DOHH2 (cell line): ENCODE results near the gene ZBTB46.

Experiments used
- H3F3A ChIP-seq: fragments of 200-600 bp; sonication (generic), shearing (Covaris generic); 2 replicates; pipeline ENCODE4 v1.6.0; 2016; ENCODE audit warnings: antibody characterized with exemption, mild to moderate bottlenecking; ENCODE audit not compliant: control insufficient read depth, insufficient read depth
- H3K27ac ChIP-seq: fragments of 200-600 bp; sonication (generic); 2 replicates; pipeline ENCODE4 v1.5.1; 2014; ENCODE audit warnings: low read depth, mild to moderate bottlenecking, low read length, moderate library complexity
- H3K27me3 ChIP-seq: fragments of 200-600 bp; sonication (generic); 2 replicates; pipeline ENCODE4 v1.6.1; 2014; ENCODE audit warnings: mild to moderate bottlenecking, low read length, mixed read lengths; ENCODE audit not compliant: control insufficient read depth
- H3K36me3 ChIP-seq: fragments of 200-600 bp; sonication (generic); 2 replicates; pipeline ENCODE4 v1.6.1; 2014; ENCODE audit warnings: mild to moderate bottlenecking, low read length, moderate library complexity, mixed read lengths; ENCODE audit not compliant: control insufficient read depth
- H3K4me1 ChIP-seq: fragments of 200-600 bp; sonication (generic); 2 replicates; pipeline ENCODE4 v1.6.1; 2014; ENCODE audit warnings: mild to moderate bottlenecking, low read length, mixed read lengths; ENCODE audit not compliant: control insufficient read depth
- H3K4me2 ChIP-seq: fragments of 200-600 bp; sonication (generic); 2 replicates; pipeline ENCODE4 v1.6.0; 2014; ENCODE audit warnings: mild to moderate bottlenecking, low read length, moderate library complexity
- H3K4me3 ChIP-seq: fragments of 200-600 bp; sonication (generic); 2 replicates; pipeline ENCODE4 v1.5.1; 2014; ENCODE audit warnings: mild to moderate bottlenecking, low read length, mixed read lengths
- H3K79me2 ChIP-seq: fragments of 200-600 bp; sonication (generic); 2 replicates; pipeline ENCODE4 v1.6.1; 2014; ENCODE audit warnings: mild to moderate bottlenecking, low read length, mixed read lengths; ENCODE audit not compliant: control insufficient read depth
- H3K9me2 ChIP-seq: fragments of 200-600 bp; sonication (generic); replicated peaks from 2 replicates; pipeline ENCODE4 v1.6.1; 2014; ENCODE audit warnings: mild to moderate bottlenecking, low read length, mixed read lengths; ENCODE audit not compliant: control insufficient read depth
- H3K9me3 ChIP-seq: fragments of 200-600 bp; sonication (generic); 2 replicates; pipeline ENCODE4 v1.6.1; 2014; ENCODE audit warnings: antibody characterized with exemption, low read length, mixed read lengths; ENCODE audit not compliant: control insufficient read depth, insufficient read depth
- H4K20me1 ChIP-seq: fragments of 200-600 bp; sonication (generic); 2 replicates; pipeline ENCODE4 v1.6.0; 2014; ENCODE audit warnings: low read depth, mild to moderate bottlenecking, antibody characterized with exemption, low read length, moderate library complexity; ENCODE audit not compliant: control insufficient read depth, insufficient read depth
- CTCF ChIP-seq: fragments of 200-600 bp; sonication (generic); IDR thresholded peaks from one replicate; pipeline ENCODE4 v1.5.1; 2014; ENCODE audit warnings: antibody characterized with exemption, mild to moderate bottlenecking, low read depth, low read length; ENCODE audit not compliant: poor library complexity, severe bottlenecking
- EZH2phosphoT487 ChIP-seq: fragments of 200-600 bp; sonication (generic); IDR thresholded peaks from 2 replicates; pipeline ENCODE4 v1.6.1; 2017; ENCODE audit warnings: borderline replicate concordance, mild to moderate bottlenecking, antibody characterized with exemption, low read length, moderate library complexity, mixed read lengths

Gene ZBTB46

GRCh38 chr20:63860325-63861051 lies 29.4 kb upstream of the ZBTB46 start:
- Histone ChIP-seq H3K27me3 (no peaks in the 10 kb centered on the region), H3F3A (peaks cover 3% of the 10 kb centered on the region; the same call in 1 of the 2 replicates), H4K20me1 (peaks cover 3% of the 10 kb centered on the region; the same call in 1 of the 2 replicates), H3K4me2 (no peak overlapping the region), H3K79me2 (peaks cover 19% of the 10 kb centered on the region), H3K27ac (no peak overlapping the region), H3K9me2 (no peaks in the 10 kb centered on the region), H3K9me3 (no peaks in the 10 kb centered on the region), H3K4me1 (peaks cover 22% of the 10 kb centered on the region), H3K36me3 (peaks cover 22% of the 10 kb centered on the region), H3K4me3 (no peak overlapping the region)
- TF ChIP-seq CTCF (no peak), EZH2phosphoT487 (no peak)

GRCh38 chr20:63859166-63859699 lies 28.2 kb upstream of the ZBTB46 start:
- no peaks in the 10 kb centered on the region for H3K9me3 ChIP-seq
- H3K9me2 ChIP-seq = no peaks in the 10 kb centered on the region
- no peak overlapping the region for H3K27ac ChIP-seq
- H3K4me1 ChIP-seq = peaks cover 22% of the 10 kb centered on the region
- no peaks in the 10 kb centered on the region for H3K27me3 ChIP-seq
- H3K4me3 ChIP-seq = no peak overlapping the region
- H3K4me2 ChIP-seq = 0 out of 2 replicates have a peak overlapping the region, but pooled peaks have one; percentile 10
- TF ChIP-seq CTCF (no peak), EZH2phosphoT487 (no peak)
- H4K20me1 ChIP-seq = peaks cover 3% of the 10 kb centered on the region; the same call in 1 of the 2 replicates
- peaks cover 11% of the 10 kb centered on the region for H3K79me2 ChIP-seq
- H3K36me3 ChIP-seq = peaks cover 19% of the 10 kb centered on the region
- no peaks in the 10 kb centered on the region for H3F3A ChIP-seq

GRCh38 chr20:63858393-63859165 lies 27.5 kb upstream of the ZBTB46 start:
- H3K9me3 ChIP-seq = no peaks in the 10 kb centered on the region
- no peak overlapping the region for H3K4me3 ChIP-seq
- H3K4me1 ChIP-seq = peaks cover 17% of the 10 kb centered on the region
- H3F3A ChIP-seq = no peaks in the 10 kb centered on the region
- peaks cover 6% of the 10 kb centered on the region for H3K79me2 ChIP-seq
- 0 out of 2 replicates have a peak overlapping the region, but pooled peaks have one; percentile 10 for H3K4me2 ChIP-seq
- H3K27ac ChIP-seq = no peak overlapping the region
- no peak for TF ChIP-seq CTCF
- TF ChIP-seq EZH2phosphoT487 = no peak
- H3K36me3 ChIP-seq = peaks cover 14% of the 10 kb centered on the region
- no peaks in the 10 kb centered on the region for H3K27me3 ChIP-seq
- no peaks in the 10 kb centered on the region for H3K9me2 ChIP-seq
- peaks cover 3% of the 10 kb centered on the region; the same call in 1 of the 2 replicates for H4K20me1 ChIP-seq
